H1 (cell line): ENCODE data around the gene HRH1. TPM values are rescaled to one million over a fixed set of nuclear protein-coding genes. Genes with fewer than 3 reads are reported as not detected.

ENCODE experiments used
- BRCA1 ChIP-seq: IDR thresholded peaks from 2 replicates; pipeline ENCODE4 v1.6.1; 2012; ENCODE audit warnings: low read depth, low read length, improper control_type of control experiment
- CBX5 ChIP-seq: fragments of 300-800, 300-1000 bp; sonication (generic); IDR thresholded peaks from 2 replicates; pipeline ENCODE4 v1.7.1; 2016; ENCODE audit warnings: antibody characterized with exemption, low read length, low read depth
- CBX8 ChIP-seq: fragments of 300-800, 300-1000 bp; sonication (generic); IDR thresholded peaks from 2 replicates; pipeline ENCODE4 v1.7.1; 2016; ENCODE audit warnings: low read depth, low read length, borderline replicate concordance
- CHD2 ChIP-seq: IDR thresholded peaks from 2 replicates; pipeline ENCODE4 v1.6.1; 2012; ENCODE audit warnings: low read length, improper control_type of control experiment
- CREB1 ChIP-seq: IDR thresholded peaks from 2 replicates; pipeline ENCODE4 v1.6.1; 2012; ENCODE audit warnings: inconsistent platforms
- EZH2 ChIP-seq: fragments of 200-600 bp; sonication (generic); IDR thresholded peaks from 2 replicates; pipeline ENCODE4 v1.7.1; 2012; ENCODE audit warnings: low read depth, mild to moderate bottlenecking, moderate library complexity, low read length, inconsistent platforms; ENCODE audit not compliant: severe bottlenecking
- GTF2F1 ChIP-seq: IDR thresholded peaks from 2 replicates; pipeline ENCODE4 v1.6.1; 2012; ENCODE audit warnings: low read depth, low read length, improper control_type of control experiment, borderline replicate concordance
- HDAC2 ChIP-seq, 2 experiments: fragments of 300-600 bp in 1 of 2; sonication (generic) in 1 of 2; IDR thresholded peaks; 2 replicates each; pipeline ENCODE4 v1.6.1; 2011 to 2012; ENCODE audit warnings: low read depth in 2 of 2, low read length in 2 of 2, mild to moderate bottlenecking in 2 of 2, moderate library complexity in 2 of 2, borderline replicate concordance in 1 of 2, inconsistent platforms in 1 of 2
- KDM1A ChIP-seq: fragments of 200-600, 300-600 bp; sonication (generic); IDR thresholded peaks from 2 replicates; pipeline ENCODE4 v1.7.1; 2016; ENCODE audit warnings: mild to moderate bottlenecking, low read length, borderline replicate concordance
- MAFK ChIP-seq: IDR thresholded peaks from 2 replicates; pipeline ENCODE4 v1.6.1; 2012; ENCODE audit warnings: low read depth, mild to moderate bottlenecking, improper control_type of control experiment, low read length
- NANOG ChIP-seq: IDR thresholded peaks from 2 replicates; pipeline ENCODE4 v1.6.1; 2011; ENCODE audit warnings: low read length, low read depth, mild to moderate bottlenecking, inconsistent platforms; ENCODE audit not compliant: insufficient read depth, poor library complexity, severe bottlenecking
- POLR2A ChIP-seq, 2 experiments: IDR thresholded peaks; 1 replicate in 1 of 2; 2 replicates in 1 of 2; pipeline ENCODE4 v1.6.1; 2011; ENCODE audit warnings: low read depth in 2 of 2, low read length in 2 of 2, mild to moderate bottlenecking in 2 of 2; ENCODE audit errors: control extremely low read depth in 1 of 2
- SIRT6 ChIP-seq: IDR thresholded peaks from one replicate; pipeline ENCODE4 v1.7.1; 2012; ENCODE audit warnings: low read length, inconsistent platforms
- SRF ChIP-seq: IDR thresholded peaks from 2 replicates; pipeline ENCODE4 v1.6.1; 2011; ENCODE audit warnings: mild to moderate bottlenecking, low read depth, low read length, moderate library complexity
- TCF12 ChIP-seq: IDR thresholded peaks from 2 replicates; pipeline ENCODE4 v1.6.1; 2011; ENCODE audit warnings: low read depth, mild to moderate bottlenecking, low read length
- YY1 ChIP-seq: IDR thresholded peaks from 2 replicates; pipeline ENCODE4 v1.6.1; 2011; ENCODE audit warnings: low read depth, mild to moderate bottlenecking, low read length
- ZNF274 ChIP-seq: IDR thresholded peaks from 2 replicates; pipeline ENCODE4 v1.7.0; 2012; ENCODE audit warnings: low read length, borderline replicate concordance; ENCODE audit errors: extremely low read depth
- polyA plus RNA-seq, 7 experiments: library from polyadenylated mRNA; depleted of rRNA in 3 of 7; stranded (reverse) in 5 of 7; unstranded in 2 of 7; fragments of >200 nt in 5 of 7; fragments of 200-250 nt in 2 of 7; gene quantifications; 1 replicate in 5 of 7; 2 replicates in 1 of 7; 4 replicates in 1 of 7; pipeline versions ENCODE4 v1.2.1 to v1.2.3, GENCODE V29; 2011 to 2013; ENCODE audit warnings: missing spikeins in 2 of 7, mixed read lengths in 2 of 7
- total RNA-seq: library from RNA; stranded (reverse); fragmentation: NEBNext Ultra II Directional; extraction: Animal tissue kit (Norgen Biotek cat#: 25700); gene quantifications from 2 replicates; pipeline ENCODE4 v1.2.1, GENCODE V29; 2021
- TF ChIP-seq, protein P1 (sequence below): IDR thresholded peaks from 2 replicates; pipeline ENCODE4 v1.6.1; 2011; ENCODE audit warnings: low read depth, mild to moderate bottlenecking, low read length; ENCODE audit not compliant: insufficient read depth
- TF ChIP-seq, protein P2 (sequence below): IDR thresholded peaks from 2 replicates; pipeline ENCODE4 v1.6.1; 2012; ENCODE audit warnings: inconsistent platforms
- TF ChIP-seq, protein P3 (sequence below): IDR thresholded peaks from 2 replicates; pipeline ENCODE4 v1.6.1; 2012; ENCODE audit warnings: low read length, inconsistent platforms

HRH1 gene
- total and polyA plus RNA-seq, 2 of the 8 experiments (the other 6 are each of a cell fraction or from before 2014, with no cell fraction given) = 0.11 TPM; not detected in 1

DNA sequence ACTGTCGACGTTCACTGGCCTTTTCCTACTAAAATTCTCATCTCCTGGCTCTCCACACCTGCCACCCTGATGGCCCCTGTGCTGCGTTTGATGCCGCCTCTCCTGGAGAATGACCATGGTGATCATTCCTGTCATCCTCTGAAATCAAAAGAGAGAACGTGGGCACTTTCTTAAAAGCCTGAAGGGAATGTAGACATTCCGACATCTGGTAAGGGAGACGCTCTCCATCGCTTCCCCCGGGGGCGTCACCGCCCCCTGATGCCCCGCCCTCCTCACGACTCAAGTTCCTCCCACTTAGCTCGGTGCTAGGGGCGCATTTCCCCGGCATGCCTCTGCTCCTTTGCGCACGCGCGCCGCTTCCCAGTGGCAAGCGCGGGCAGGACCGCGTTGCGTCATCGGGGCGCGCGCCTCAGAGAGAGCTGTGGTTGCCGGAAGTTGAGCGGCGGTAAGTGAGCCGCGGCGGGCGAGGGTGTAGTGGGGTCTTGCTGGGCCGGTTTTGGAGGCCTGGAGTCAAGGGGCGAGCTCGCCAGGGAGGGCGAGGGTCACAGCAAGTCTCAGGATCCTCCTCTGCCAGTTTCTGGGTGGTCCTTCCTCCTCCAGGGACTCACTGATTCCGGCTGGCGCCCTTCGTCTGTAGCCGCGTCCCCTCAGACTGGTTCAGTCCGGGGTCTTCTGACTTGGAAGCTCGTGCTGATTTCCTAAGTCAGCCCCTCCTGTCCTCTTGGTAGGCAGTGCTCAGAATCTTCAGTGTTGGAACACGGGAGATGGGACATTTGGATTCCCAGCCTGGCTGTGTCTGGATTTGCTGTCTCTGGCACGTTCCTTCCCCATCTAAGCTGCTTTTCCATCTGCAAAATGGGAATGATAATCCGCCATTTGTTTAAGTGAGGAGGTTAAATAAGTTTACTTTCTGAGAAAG, 118.0 kb downstream of the HRH1 start, which contains the start of gene ATG7 (continued):
- 0 out of 4 replicates have a peak, but pooled peaks of 1 of the 2 experiments have one; percentile 55 for TF ChIP-seq HDAC2 (IDR thresholded peaks at IDR 0.05; ENCODE audit: borderline replicate concordance in 1 of 2, low read depth in 2 of 2, low read length in 2 of 2)
- TF ChIP-seq, protein P1, sequence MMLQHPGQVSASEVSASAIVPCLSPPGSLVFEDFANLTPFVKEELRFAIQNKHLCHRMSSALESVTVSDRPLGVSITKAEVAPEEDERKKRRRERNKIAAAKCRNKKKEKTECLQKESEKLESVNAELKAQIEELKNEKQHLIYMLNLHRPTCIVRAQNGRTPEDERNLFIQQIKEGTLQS = peak; percentile 88
- TF ChIP-seq YY1 = no peak
- TF ChIP-seq, protein P2, sequence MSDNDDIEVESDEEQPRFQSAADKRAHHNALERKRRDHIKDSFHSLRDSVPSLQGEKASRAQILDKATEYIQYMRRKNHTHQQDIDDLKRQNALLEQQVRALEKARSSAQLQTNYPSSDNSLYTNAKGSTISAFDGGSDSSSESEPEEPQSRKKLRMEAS = peak; percentile 65
- TF ChIP-seq CBX5 = no peak
- no peak for TF ChIP-seq MAFK
- TF ChIP-seq KDM1A = no peak
- no peak for TF ChIP-seq GTF2F1
- no peak for TF ChIP-seq CHD2
- peak; percentile 89 to 97 for TF ChIP-seq POLR2A (IDR thresholded peaks at IDR 0.05; ENCODE audit: control extremely low read depth in 1 of 2, low read depth in 2 of 2, low read length in 2 of 2)
- peak; percentile 45 for TF ChIP-seq SRF
- peak; percentile 97 for TF ChIP-seq CREB1
- TF ChIP-seq TCF12 = no peak
- TF ChIP-seq CBX8 = no peak
- TF ChIP-seq, protein P3, sequence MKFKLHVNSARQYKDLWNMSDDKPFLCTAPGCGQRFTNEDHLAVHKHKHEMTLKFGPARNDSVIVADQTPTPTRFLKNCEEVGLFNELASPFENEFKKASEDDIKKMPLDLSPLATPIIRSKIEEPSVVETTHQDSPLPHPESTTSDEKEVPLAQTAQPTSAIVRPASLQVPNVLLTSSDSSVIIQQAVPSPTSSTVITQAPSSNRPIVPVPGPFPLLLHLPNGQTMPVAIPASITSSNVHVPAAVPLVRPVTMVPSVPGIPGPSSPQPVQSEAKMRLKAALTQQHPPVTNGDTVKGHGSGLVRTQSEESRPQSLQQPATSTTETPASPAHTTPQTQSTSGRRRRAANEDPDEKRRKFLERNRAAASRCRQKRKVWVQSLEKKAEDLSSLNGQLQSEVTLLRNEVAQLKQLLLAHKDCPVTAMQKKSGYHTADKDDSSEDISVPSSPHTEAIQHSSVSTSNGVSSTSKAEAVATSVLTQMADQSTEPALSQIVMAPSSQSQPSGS = peak; percentile 87; the same call in 1 of the 2 replicates
- no peak for TF ChIP-seq EZH2
- TF ChIP-seq SIRT6 = no peak
- TF ChIP-seq ZNF274 = no peak
- TF ChIP-seq NANOG = no peak
- TF ChIP-seq BRCA1 = no peak
